WTC11 (cell line): Measurements from ENCODE around the gene IFT122.
"Not testable (repeated sequence)": the region's sequence is repeated elsewhere in the genome, so short reads cannot be mapped to it uniquely, and the experiment has no call there.

ENCODE experiments used
- CREB1 ChIP-seq: sonication (generic); formaldehyde crosslinking; IDR thresholded peaks from 2 replicates; pipeline ENCODE4 v1.8.0; 2023; ENCODE audit warnings: mild to moderate bottlenecking, missing genetic modification reagents
- FOXK1 ChIP-seq: sonication (generic); formaldehyde crosslinking; IDR thresholded peaks from 2 replicates; pipeline ENCODE4 v1.8.0; 2022; ENCODE audit warnings: mild to moderate bottlenecking, moderate library complexity, missing genetic modification reagents
- JUN ChIP-seq: sonication (generic); formaldehyde crosslinking; IDR thresholded peaks from 2 replicates; pipeline ENCODE4 v1.8.0; 2023; ENCODE audit warnings: mild to moderate bottlenecking, missing genetic modification reagents
- SMAD3 ChIP-seq: sonication (generic); formaldehyde crosslinking; IDR thresholded peaks from 2 replicates; pipeline ENCODE4 v1.8.0; 2022; ENCODE audit warnings: missing genetic modification reagents, mild to moderate bottlenecking, borderline replicate concordance
- ZNF232 ChIP-seq: sonication (generic); formaldehyde crosslinking; IDR thresholded peaks from 2 replicates; pipeline ENCODE4 v1.8.0; 2022; ENCODE audit warnings: mild to moderate bottlenecking, missing genetic modification reagents
- ZNF416 ChIP-seq: fragments of 250-450 bp; sonication (Bioruptor Pico); IDR thresholded peaks from 2 replicates; pipeline ENCODE4 v1.9.0; 2021; ENCODE audit warnings: mild to moderate bottlenecking, inconsistent platforms
- TF ChIP-seq, protein P1 (sequence below): fragments of 200-600 bp; IDR thresholded peaks from 2 replicates; pipeline ENCODE4 v1.8.0; 2022; ENCODE audit warnings: antibody characterized with exemption
- TF ChIP-seq, protein P2 (sequence below): sonication (generic); formaldehyde crosslinking; IDR thresholded peaks from 2 replicates; pipeline ENCODE4 v1.8.0; 2022; ENCODE audit warnings: missing genetic modification reagents
- TF ChIP-seq, protein P3 (sequence below): sonication (generic); formaldehyde crosslinking; IDR thresholded peaks from 2 replicates; pipeline ENCODE4 v1.8.0; 2022; ENCODE audit warnings: mild to moderate bottlenecking, missing genetic modification reagents
- TF ChIP-seq, protein P4 (sequence below): sonication (generic); formaldehyde crosslinking; IDR thresholded peaks from 2 replicates; pipeline ENCODE4 v1.8.0; 2022; ENCODE audit warnings: mild to moderate bottlenecking, missing genetic modification reagents
- TF ChIP-seq, protein P5 (sequence below): sonication (generic); formaldehyde crosslinking; conservative IDR thresholded peaks from 2 replicates; pipeline ENCODE4 v1.8.1; 2023; ENCODE audit warnings: mild to moderate bottlenecking, low read depth, missing genetic modification reagents, moderate library complexity
- TF ChIP-seq, protein P6 (sequence below): sonication (generic); formaldehyde crosslinking; IDR thresholded peaks from 2 replicates; pipeline ENCODE4 v1.8.1; 2023; ENCODE audit warnings: mild to moderate bottlenecking, missing genetic modification reagents, moderate library complexity

DNA sequence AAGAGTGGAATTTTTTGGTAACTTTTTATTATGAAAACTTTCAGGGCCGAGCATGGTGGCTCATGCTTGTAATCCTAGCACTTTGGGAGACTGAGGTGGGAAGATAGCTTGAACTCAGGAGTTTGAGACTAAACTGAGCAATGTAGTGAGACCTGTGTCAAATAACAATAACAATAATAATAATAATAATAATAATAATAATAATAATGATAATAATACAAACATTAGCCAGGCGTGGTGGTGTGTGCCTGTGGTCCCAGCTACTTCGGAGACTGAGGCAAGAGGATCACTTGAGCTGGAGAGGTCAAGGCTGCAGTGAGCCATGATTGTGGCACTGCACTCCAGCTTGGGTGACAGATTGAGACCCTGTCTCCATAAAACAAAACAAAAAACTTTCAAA lies 105.9 kb downstream of the IFT122 start:
- TF ChIP-seq JUN (CRISPR knock-in tag); CREB1; ZNF232 (CRISPR knock-in tag); ZNF416 (CRISPR knock-in tag); SMAD3 (CRISPR knock-in tag); FOXK1 (CRISPR knock-in tag): not testable (repeated sequence)
- TF ChIP-seq, protein P1, sequence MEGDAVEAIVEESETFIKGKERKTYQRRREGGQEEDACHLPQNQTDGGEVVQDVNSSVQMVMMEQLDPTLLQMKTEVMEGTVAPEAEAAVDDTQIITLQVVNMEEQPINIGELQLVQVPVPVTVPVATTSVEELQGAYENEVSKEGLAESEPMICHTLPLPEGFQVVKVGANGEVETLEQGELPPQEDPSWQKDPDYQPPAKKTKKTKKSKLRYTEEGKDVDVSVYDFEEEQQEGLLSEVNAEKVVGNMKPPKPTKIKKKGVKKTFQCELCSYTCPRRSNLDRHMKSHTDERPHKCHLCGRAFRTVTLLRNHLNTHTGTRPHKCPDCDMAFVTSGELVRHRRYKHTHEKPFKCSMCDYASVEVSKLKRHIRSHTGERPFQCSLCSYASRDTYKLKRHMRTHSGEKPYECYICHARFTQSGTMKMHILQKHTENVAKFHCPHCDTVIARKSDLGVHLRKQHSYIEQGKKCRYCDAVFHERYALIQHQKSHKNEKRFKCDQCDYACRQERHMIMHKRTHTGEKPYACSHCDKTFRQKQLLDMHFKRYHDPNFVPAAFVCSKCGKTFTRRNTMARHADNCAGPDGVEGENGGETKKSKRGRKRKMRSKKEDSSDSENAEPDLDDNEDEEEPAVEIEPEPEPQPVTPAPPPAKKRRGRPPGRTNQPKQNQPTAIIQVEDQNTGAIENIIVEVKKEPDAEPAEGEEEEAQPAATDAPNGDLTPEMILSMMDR, result not testable (repeated sequence)
- TF ChIP-seq, protein P2, sequence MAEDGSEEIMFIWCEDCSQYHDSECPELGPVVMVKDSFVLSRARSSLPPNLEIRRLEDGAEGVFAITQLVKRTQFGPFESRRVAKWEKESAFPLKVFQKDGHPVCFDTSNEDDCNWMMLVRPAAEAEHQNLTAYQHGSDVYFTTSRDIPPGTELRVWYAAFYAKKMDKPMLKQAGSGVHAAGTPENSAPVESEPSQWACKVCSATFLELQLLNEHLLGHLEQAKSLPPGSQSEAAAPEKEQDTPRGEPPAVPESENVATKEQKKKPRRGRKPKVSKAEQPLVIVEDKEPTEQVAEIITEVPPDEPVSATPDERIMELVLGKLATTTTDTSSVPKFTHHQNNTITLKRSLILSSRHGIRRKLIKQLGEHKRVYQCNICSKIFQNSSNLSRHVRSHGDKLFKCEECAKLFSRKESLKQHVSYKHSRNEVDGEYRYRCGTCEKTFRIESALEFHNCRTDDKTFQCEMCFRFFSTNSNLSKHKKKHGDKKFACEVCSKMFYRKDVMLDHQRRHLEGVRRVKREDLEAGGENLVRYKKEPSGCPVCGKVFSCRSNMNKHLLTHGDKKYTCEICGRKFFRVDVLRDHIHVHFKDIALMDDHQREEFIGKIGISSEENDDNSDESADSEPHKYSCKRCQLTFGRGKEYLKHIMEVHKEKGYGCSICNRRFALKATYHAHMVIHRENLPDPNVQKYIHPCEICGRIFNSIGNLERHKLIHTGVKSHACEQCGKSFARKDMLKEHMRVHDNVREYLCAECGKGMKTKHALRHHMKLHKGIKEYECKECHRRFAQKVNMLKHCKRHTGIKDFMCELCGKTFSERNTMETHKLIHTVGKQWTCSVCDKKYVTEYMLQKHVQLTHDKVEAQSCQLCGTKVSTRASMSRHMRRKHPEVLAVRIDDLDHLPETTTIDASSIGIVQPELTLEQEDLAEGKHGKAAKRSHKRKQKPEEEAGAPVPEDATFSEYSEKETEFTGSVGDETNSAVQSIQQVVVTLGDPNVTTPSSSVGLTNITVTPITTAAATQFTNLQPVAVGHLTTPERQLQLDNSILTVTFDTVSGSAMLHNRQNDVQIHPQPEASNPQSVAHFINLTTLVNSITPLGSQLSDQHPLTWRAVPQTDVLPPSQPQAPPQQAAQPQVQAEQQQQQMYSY (CRISPR knock-in tag), result not testable (repeated sequence)
- TF ChIP-seq, protein P3, sequence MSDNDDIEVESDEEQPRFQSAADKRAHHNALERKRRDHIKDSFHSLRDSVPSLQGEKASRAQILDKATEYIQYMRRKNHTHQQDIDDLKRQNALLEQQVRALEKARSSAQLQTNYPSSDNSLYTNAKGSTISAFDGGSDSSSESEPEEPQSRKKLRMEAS (CRISPR knock-in tag), result not testable (repeated sequence)
- TF ChIP-seq, protein P4, sequence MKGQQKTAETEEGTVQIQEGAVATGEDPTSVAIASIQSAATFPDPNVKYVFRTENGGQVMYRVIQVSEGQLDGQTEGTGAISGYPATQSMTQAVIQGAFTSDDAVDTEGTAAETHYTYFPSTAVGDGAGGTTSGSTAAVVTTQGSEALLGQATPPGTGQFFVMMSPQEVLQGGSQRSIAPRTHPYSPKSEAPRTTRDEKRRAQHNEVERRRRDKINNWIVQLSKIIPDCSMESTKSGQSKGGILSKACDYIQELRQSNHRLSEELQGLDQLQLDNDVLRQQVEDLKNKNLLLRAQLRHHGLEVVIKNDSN, result not testable (repeated sequence)
- TF ChIP-seq, protein P5, sequence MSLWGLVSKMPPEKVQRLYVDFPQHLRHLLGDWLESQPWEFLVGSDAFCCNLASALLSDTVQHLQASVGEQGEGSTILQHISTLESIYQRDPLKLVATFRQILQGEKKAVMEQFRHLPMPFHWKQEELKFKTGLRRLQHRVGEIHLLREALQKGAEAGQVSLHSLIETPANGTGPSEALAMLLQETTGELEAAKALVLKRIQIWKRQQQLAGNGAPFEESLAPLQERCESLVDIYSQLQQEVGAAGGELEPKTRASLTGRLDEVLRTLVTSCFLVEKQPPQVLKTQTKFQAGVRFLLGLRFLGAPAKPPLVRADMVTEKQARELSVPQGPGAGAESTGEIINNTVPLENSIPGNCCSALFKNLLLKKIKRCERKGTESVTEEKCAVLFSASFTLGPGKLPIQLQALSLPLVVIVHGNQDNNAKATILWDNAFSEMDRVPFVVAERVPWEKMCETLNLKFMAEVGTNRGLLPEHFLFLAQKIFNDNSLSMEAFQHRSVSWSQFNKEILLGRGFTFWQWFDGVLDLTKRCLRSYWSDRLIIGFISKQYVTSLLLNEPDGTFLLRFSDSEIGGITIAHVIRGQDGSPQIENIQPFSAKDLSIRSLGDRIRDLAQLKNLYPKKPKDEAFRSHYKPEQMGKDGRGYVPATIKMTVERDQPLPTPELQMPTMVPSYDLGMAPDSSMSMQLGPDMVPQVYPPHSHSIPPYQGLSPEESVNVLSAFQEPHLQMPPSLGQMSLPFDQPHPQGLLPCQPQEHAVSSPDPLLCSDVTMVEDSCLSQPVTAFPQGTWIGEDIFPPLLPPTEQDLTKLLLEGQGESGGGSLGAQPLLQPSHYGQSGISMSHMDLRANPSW (CRISPR knock-in tag), result not testable (repeated sequence)
- TF ChIP-seq, protein P6, sequence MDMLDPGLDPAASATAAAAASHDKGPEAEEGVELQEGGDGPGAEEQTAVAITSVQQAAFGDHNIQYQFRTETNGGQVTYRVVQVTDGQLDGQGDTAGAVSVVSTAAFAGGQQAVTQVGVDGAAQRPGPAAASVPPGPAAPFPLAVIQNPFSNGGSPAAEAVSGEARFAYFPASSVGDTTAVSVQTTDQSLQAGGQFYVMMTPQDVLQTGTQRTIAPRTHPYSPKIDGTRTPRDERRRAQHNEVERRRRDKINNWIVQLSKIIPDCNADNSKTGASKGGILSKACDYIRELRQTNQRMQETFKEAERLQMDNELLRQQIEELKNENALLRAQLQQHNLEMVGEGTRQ (CRISPR knock-in tag), result not testable (repeated sequence)
